Type B pancreatic cell (in vitro differentiated cells): ENCODE data around the gene LIMK1. TPM values are rescaled to one million over a fixed set of nuclear protein-coding genes. Genes with fewer than 3 reads are reported as not detected.
"Not testable (repeated sequence)": the region's sequence is repeated elsewhere in the genome, so short reads cannot be mapped to it uniquely, and the experiment has no call there.

Experiments used
- DNase-seq: peaks from one replicate; pipeline ENCODE4 v3.0.0; 2021; ENCODE audit warnings: mixed read lengths; ENCODE audit not compliant: unreplicated experiment; ENCODE audit errors: extremely low spot score
- H3K27ac Mint-ChIP-seq: 2 replicates; pipeline ENCODE4 v1.8.0; 2021; ENCODE audit warnings: mild to moderate bottlenecking, mixed read lengths
- H3K27me3 Mint-ChIP-seq: 2 replicates; pipeline ENCODE4 v1.8.0; 2021; ENCODE audit warnings: mixed read lengths
- H3K36me3 Mint-ChIP-seq: 2 replicates; pipeline ENCODE4 v1.8.0; 2021; ENCODE audit warnings: mixed read lengths
- H3K4me1 Mint-ChIP-seq: one replicate; pipeline ENCODE4 v1.8.0; 2021; ENCODE audit warnings: mixed read lengths; ENCODE audit not compliant: unreplicated experiment
- H3K4me3 Mint-ChIP-seq: 2 replicates; pipeline ENCODE4 v1.8.0; 2021; ENCODE audit warnings: mild to moderate bottlenecking, mixed read lengths
- H3K9me3 Mint-ChIP-seq: 2 replicates; pipeline ENCODE4 v1.8.0; 2021; ENCODE audit warnings: mixed read lengths
- CTCF ChIP-seq: fragments of 200-600 bp; sonication (generic); conservative IDR thresholded peaks from 2 replicates; pipeline ENCODE4 v1.5.0; 2021; ENCODE audit warnings: antibody characterized with exemption, mild to moderate bottlenecking
- total RNA-seq: library from RNA; stranded (reverse); gene quantifications from 2 replicates; pipeline ENCODE4 v1.2.1, GENCODE V29; 2021; ENCODE audit warnings: low replicate concordance

The LIMK1 gene
- total RNA-seq, 1 donor from 2014 or later, result 46.6 TPM

GRCh38 chr7:74106846-74107245 is 23.2 kb downstream of the LIMK1 start:
- Mint-ChIP-seq H3K9me3 (no peaks in the 10 kb centered on the region), H3K36me3 (no peaks in the 10 kb centered on the region), H3K27me3 (no peaks in the 10 kb centered on the region), H3K4me3 (no peak overlapping the region), H3K4me1 (no peaks in the 10 kb centered on the region), H3K27ac (no peak overlapping the region)
- no peak for TF ChIP-seq CTCF
- no peak for DNase-seq

DNA sequence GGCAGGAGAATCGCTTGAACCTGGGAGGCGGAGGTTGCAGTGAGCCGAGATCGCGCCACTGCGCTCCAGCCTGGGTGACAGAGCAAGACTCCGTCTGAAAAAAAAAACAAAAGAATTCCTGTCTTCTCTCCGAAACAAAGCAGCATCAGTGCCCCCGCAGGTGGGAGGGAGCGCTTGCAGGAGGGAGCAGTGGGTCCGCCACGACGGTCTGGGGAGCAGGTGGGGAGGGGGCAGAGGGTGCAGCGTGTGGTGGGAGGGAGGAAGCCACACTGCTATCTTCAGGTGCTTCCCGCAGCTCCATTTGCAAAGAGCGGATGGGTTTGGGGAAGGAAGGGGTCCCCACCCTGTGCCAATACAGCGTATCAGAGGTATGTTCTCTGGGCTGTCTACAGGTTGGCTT is 31.7 kb downstream of the LIMK1 start:
- H3K27me3 Mint-ChIP-seq, result no peaks in the 10 kb centered on the region
- H3K36me3 Mint-ChIP-seq, result peaks cover 11% of the 10 kb centered on the region
- H3K4me3 Mint-ChIP-seq, result no peak overlapping the region
- no peak for TF ChIP-seq CTCF
- H3K9me3 Mint-ChIP-seq, result no peaks in the 10 kb centered on the region
- H3K27ac Mint-ChIP-seq, result no peak overlapping the region
- no peaks in the 10 kb centered on the region for H3K4me1 Mint-ChIP-seq
- DNase-seq, result no peak

DNA sequence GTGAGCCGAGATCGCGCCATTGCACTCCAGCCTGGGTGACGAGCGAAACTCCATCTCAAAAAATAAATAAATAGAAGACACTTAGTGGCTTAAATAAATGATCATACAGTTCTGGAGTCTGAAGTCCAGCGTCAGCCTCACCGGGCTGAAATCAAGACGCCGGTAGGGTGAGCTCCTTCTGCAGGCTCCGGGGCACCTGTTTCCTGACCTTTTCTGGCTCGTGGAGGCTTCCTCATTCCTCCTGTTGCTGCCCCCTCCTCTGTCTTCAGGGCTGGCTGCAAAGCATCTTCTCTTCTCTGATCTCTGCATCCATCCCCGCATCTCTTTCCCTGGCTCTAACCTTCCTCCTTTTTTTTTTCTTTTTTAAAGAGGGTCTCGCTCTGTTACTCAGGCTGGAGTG is 32.8 kb downstream of the LIMK1 start:
- no peak overlapping the region for H3K27ac Mint-ChIP-seq
- DNase-seq, result no peak
- no peaks in the 10 kb centered on the region for H3K9me3 Mint-ChIP-seq
- TF ChIP-seq CTCF, result no peak
- no peaks in the 10 kb centered on the region for H3K4me1 Mint-ChIP-seq
- no peaks in the 10 kb centered on the region for H3K27me3 Mint-ChIP-seq
- H3K36me3 Mint-ChIP-seq, result peaks cover 11% of the 10 kb centered on the region
- H3K4me3 Mint-ChIP-seq, result no peak overlapping the region

- peaks cover 11% of the 10 kb centered on the region for H3K36me3 Mint-ChIP-seq
- H3K4me3 Mint-ChIP-seq, result no peak overlapping the region
- no peaks in the 10 kb centered on the region for H3K9me3 Mint-ChIP-seq
- DNase-seq, result no peak
- H3K4me1 Mint-ChIP-seq, result no peaks in the 10 kb centered on the region
- H3K27ac Mint-ChIP-seq, result peak overlapping the region; percentile 42
- TF ChIP-seq CTCF, result no peak
- no peaks in the 10 kb centered on the region for H3K27me3 Mint-ChIP-seq
Measured at GRCh38 chr7:74119831-74120230, 36.2 kb downstream of the LIMK1 start.

DNA sequence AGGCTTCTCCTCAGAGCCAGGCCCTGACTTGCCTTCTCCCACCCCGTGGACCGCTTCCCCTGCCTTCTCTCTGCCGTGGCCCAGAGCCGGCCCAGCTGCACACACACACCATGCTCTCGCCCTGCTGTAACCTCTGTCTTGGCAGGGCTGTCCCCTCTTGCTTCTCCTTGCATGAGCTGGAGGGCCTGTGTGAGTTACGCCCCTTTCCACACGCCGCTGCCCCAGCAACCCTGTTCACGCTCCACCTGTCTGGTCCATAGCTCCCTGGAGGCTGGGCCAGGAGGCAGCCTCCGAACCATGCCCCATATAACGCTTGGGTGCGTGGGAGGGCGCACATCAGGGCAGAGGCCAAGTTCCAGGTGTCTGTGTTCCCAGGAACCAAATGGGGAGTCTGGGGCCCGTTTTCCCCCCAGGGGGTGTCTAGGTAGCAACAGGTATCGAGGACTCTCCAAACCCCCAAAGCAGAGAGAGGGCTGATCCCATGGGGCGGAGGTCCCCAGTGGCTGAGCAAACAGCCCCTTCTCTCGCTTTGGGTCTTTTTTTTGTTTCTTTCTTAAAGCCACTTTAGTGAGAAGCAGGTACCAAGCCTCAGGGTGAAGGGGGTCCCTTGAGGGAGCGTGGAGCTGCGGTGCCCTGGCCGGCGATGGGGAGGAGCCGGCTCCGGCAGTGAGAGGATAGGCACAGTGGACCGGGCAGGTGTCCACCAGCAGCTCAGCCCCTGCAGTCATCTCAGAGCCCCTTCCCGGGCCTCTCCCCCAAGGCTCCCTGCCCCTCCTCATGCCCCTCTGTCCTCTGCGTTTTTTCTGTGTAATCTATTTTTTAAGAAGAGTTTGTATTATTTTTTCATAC is 38.0 kb downstream of the LIMK1 start:
- H3K27me3 Mint-ChIP-seq, result no peaks in the 10 kb centered on the region
- H3K9me3 Mint-ChIP-seq, result no peaks in the 10 kb centered on the region
- no peak for DNase-seq
- H3K27ac Mint-ChIP-seq, result no peak overlapping the region
- H3K36me3 Mint-ChIP-seq, result peaks cover 11% of the 10 kb centered on the region
- TF ChIP-seq CTCF, result no peak
- no peak overlapping the region for H3K4me3 Mint-ChIP-seq
- H3K4me1 Mint-ChIP-seq, result no peaks in the 10 kb centered on the region

GRCh38 chr7:74123892-74124291 is 40.3 kb downstream of the LIMK1 start:
- DNase-seq, H3K27ac Mint-ChIP-seq, H3K4me1 Mint-ChIP-seq, H3K9me3 Mint-ChIP-seq, H3K36me3 Mint-ChIP-seq, H3K27me3 Mint-ChIP-seq, H3K4me3 Mint-ChIP-seq: not testable (repeated sequence)
